HUES64 (cell line): ENCODE results near the gene CNGA2. TPM values are rescaled to one million over a fixed set of nuclear protein-coding genes. Genes with fewer than 3 reads are reported as not detected.
A peak's percentile ranks its signal among the peaks of the same experiment; 100 is the strongest.
"Not testable (repeated sequence)": the region's sequence is repeated elsewhere in the genome, so short reads cannot be mapped to it uniquely, and the experiment has no call there.

Experiments used
- H3K27ac ChIP-seq: 2 replicates; pipeline ENCODE4 v1.7.0; 2013; ENCODE audit warnings: low read depth, low read length, inconsistent platforms
- H3K27me3 ChIP-seq: 2 replicates; pipeline ENCODE4 v1.6.1; 2013; ENCODE audit warnings: mild to moderate bottlenecking, low read length; ENCODE audit not compliant: insufficient read depth
- H3K36me3 ChIP-seq: 2 replicates; pipeline ENCODE4 v1.6.1; 2013; ENCODE audit warnings: mild to moderate bottlenecking, low read length; ENCODE audit not compliant: insufficient read depth
- H3K4me1 ChIP-seq: 2 replicates; pipeline ENCODE4 v1.6.1; 2013; ENCODE audit warnings: mild to moderate bottlenecking, low read length, moderate library complexity; ENCODE audit not compliant: insufficient read depth
- H3K4me3 ChIP-seq: 2 replicates; pipeline ENCODE4 v1.5.1; 2013; ENCODE audit warnings: mild to moderate bottlenecking, low read length, moderate library complexity
- H3K9ac ChIP-seq: 2 replicates; pipeline ENCODE4 v1.6.1; 2013; ENCODE audit warnings: mild to moderate bottlenecking, low read depth, low read length
- H3K9me3 ChIP-seq: 2 replicates; pipeline ENCODE4 v1.6.1; 2013; ENCODE audit warnings: low read depth, low read length; ENCODE audit not compliant: insufficient read depth
- WGBS: fragments of 150-250, 120-280 bp; methylation state at CpG from one replicate; pipeline ENCODE4 v1.1.7; 2013; ENCODE audit warnings: missing lambda C conversion rate; 5-methylcytosine and 5-hydroxymethylcytosine counted together
- polyA plus RNA-seq, 2 experiments: library from polyadenylated mRNA; stranded (reverse); fragments of 50-300 nt; gene quantifications; one replicate each; pipeline ENCODE4 v1.2.3, GENCODE V29; 2013

CNGA2 gene
- not detected for polyA plus RNA-seq (2013, experiment 1 of 2)
- polyA plus RNA-seq (2013, experiment 2 of 2): not detected

DNA sequence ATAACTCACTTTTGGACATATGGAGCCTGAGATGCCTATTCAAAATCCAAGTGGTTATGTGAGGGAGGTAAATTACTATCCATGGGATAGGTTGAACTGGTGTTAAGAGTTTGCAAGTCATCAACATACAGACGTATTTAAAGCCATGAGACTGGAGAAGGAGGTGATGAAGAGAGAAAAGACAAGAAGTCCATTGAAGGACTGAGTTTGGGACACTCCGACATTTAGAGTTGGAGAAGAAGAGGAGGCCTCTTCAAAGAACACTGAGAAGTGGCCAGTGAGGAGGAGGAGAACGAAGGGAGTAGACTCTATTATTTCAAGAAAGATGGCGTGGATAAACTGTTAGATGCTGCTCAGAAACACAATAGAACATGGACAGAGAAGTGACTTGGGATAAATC, at the start of gene CNGA2:
CNGA2 (plus strand) TSS at position 301 of the 400 bp plus-strand sequence. CDS start 3,738 bp downstream, outside the sequence.
- 91% methylated on average over 4 of the region's 4 CpGs for WGBS
- H3K27ac ChIP-seq: no peak within 1 kb of the TSS
- no peaks in the 10 kb centered on the region for H3K4me1 ChIP-seq
- no peaks in the 10 kb centered on the region for H3K36me3 ChIP-seq
- H3K9ac ChIP-seq: no peak within 1 kb of the TSS
- H3K9me3 ChIP-seq: no peaks in the 10 kb centered on the region
- no peaks in the 10 kb centered on the region for H3K27me3 ChIP-seq
- no peak within 1 kb of the TSS for H3K4me3 ChIP-seq

DNA sequence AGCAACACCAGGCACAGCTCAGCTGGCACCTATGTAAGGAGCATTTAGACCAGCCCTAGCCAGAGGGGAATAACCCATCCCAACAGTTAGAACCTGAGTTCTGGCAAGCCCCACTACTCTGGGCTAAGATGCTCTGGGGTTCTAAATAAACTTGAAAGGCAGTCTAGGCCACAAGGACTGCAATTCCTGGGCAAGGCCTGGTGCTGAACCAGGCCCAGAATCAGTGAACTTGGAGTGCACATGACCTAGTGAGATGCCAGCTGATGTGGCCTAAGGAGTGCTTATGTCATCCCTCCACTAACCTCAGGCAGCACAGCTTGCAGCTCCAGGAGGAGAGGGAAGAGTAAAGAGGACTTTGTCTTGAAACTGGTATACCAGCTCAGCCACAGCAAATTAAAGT, 46.9 kb upstream of the CNGA2 start:
- no peak overlapping the region for H3K9ac ChIP-seq

DNA sequence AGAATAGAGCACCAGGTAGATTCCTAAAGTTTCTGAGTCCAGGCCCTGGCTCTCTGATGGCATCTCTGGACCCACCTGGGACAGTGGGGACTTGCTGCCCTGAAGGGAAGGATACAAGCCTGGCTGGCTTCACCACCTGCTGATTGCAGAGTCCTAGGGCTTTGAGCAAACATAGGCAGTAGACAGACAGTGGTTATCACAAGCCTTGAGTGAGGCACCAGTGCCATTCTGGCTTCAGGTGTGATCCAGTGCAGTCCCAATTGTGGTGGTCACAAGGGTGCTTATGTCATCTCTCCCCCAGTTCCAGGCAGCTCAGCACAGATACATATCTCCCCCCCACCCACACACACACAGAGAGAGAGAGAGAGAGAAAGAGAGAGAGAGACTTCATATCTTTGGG, 45.9 kb upstream of the CNGA2 start:
- H3K27me3 ChIP-seq: peaks cover 5% of the 10 kb centered on the region; the same call in 1 of the 2 replicates
- no peaks in the 10 kb centered on the region for H3K36me3 ChIP-seq
- no peak overlapping the region for H3K9ac ChIP-seq
- H3K27ac ChIP-seq: no peak overlapping the region
- H3K4me3 ChIP-seq: no peak overlapping the region
- H3K9me3 ChIP-seq: no peaks in the 10 kb centered on the region
- no peaks in the 10 kb centered on the region for H3K4me1 ChIP-seq

More for the DNA sequence above, 46.9 kb upstream of the CNGA2 start:
- H3K27me3 ChIP-seq: no peaks in the 10 kb centered on the region; the same call in 1 of the 2 replicates
- no peaks in the 10 kb centered on the region for H3K36me3 ChIP-seq
- no peaks in the 10 kb centered on the region for H3K9me3 ChIP-seq
- no peaks in the 10 kb centered on the region for H3K4me1 ChIP-seq
- H3K4me3 ChIP-seq: no peak overlapping the region
- no peak overlapping the region for H3K27ac ChIP-seq

DNA sequence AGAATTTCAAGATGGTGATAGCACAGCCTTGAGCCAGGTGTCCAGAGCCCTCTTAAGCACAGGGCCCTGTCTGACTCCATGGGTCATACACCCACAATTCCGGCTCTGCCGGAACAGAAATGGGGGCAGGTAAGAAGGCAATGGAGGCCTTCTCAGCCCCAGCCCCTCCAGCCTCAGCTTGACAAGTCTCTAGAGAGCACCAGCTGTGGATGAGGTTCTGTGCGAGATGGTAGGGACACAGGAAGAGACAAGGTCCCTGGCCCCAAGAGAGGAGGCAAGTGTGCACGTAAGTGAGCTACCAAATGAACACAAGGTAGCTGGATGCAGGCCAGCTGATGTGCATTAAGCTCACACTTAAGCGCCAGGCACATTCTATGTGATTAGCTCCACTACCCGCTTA, 41.7 kb upstream of the CNGA2 start:
- H3K27me3 ChIP-seq: peaks cover 25% of the 10 kb centered on the region
- H3K4me1 ChIP-seq: no peaks in the 10 kb centered on the region
- no peaks in the 10 kb centered on the region for H3K9me3 ChIP-seq
- H3K27ac ChIP-seq: no peak overlapping the region
- no peak overlapping the region for H3K4me3 ChIP-seq
- no peaks in the 10 kb centered on the region for H3K36me3 ChIP-seq
- WGBS: 93% methylated on average over 6 of the region's 6 CpGs
- no peak overlapping the region for H3K9ac ChIP-seq

GRCh38 chrX:151694121-151694520, 40.4 kb upstream of the CNGA2 start:
- Histone ChIP-seq H3K27me3 (peaks cover 25% of the 10 kb centered on the region), H3K4me3 (peak overlapping the region; percentile 57), H3K36me3 (no peaks in the 10 kb centered on the region), H3K9me3 (no peaks in the 10 kb centered on the region), H3K9ac (no peak overlapping the region), H3K4me1 (no peaks in the 10 kb centered on the region), H3K27ac (no peak overlapping the region)
- WGBS: 73% methylated on average over 9 of the region's 12 CpGs

- WGBS: 1% methylated on average over 90 of the region's 100 CpGs
- Histone ChIP-seq H3K9ac (no peak within 1 kb of the TSS), H3K9me3 (no peaks in the 10 kb centered on the region), H3K4me3 (peak within 1 kb of the TSS; percentile 57), H3K27ac (no peak within 1 kb of the TSS), H3K4me1 (no peaks in the 10 kb centered on the region), H3K36me3 (no peaks in the 10 kb centered on the region), H3K27me3 (peaks cover 25% of the 10 kb centered on the region)
These were observed 39.6 kb upstream of the CNGA2 start, which contains the start of gene PRRG3 for GRCh38 chrX:151694661-151695582. Gene PRRG3 (plus strand): TSS chrX:151695458. CDS start chrX:151698815, 3,357 bp downstream.

DNA sequence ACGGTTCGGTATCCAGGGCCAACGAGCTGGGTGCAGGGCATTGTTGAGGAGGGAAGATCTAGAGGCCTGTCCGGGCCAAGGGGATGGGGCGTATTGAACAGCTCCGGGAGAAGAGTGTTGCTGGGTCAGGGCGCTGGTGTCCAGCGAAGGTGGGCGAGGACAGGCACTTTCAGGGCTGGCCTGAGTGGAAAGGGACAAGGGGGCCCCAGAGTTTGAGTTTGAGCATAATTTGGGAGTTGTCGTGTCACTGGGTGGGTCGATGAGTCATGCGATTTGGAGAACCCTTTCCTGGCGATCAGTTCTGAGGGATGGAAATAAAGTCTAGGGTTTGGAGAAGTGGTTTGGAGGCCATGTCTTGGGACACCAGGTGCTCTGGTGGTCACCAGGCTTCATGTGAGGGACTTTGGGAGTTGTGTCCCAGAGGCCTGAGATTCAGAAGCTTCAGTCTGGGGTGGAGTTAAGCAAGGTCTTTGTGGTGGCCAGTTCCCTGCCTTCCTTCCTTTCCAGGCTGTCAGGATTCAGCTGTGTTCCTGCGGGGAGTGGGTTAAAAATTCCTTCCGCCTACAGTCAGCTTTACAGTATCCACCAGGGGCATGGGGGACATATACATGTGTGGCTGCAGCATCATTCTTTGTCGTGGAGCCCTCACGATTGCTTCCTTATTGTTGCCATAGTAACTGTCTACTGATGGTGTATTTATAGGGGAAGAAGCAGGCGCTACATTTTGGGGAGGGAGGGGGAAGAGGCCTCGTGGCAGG, 38.8 kb upstream of the CNGA2 start:
- no peaks in the 10 kb centered on the region for H3K36me3 ChIP-seq
- peaks cover 25% of the 10 kb centered on the region for H3K27me3 ChIP-seq
- no peak overlapping the region for H3K9ac ChIP-seq
- peak overlapping the region; percentile 57 for H3K4me3 ChIP-seq
- H3K9me3 ChIP-seq: no peaks in the 10 kb centered on the region
- H3K27ac ChIP-seq: no peak overlapping the region
- WGBS: 28% methylated on average over 17 of the region's 19 CpGs
- no peaks in the 10 kb centered on the region for H3K4me1 ChIP-seq

GRCh38 chrX:151697082-151697481, 37.5 kb upstream of the CNGA2 start:
- not testable (repeated sequence) for H3K27ac ChIP-seq, H3K36me3 ChIP-seq, H3K4me1 ChIP-seq, H3K9me3 ChIP-seq, H3K4me3 ChIP-seq, H3K9ac ChIP-seq
- WGBS: over 99% methylated on average over 6 of the region's 8 CpGs
- peaks cover 25% of the 10 kb centered on the region for H3K27me3 ChIP-seq

GRCh38 chrX:151697522-151697921, 37.0 kb upstream of the CNGA2 start:
- Histone ChIP-seq H3K27me3 (peaks cover 25% of the 10 kb centered on the region), H3K27ac (no peak overlapping the region), H3K36me3 (no peaks in the 10 kb centered on the region), H3K9ac (no peak overlapping the region), H3K9me3 (no peaks in the 10 kb centered on the region), H3K4me3 (no peak overlapping the region), H3K4me1 (no peaks in the 10 kb centered on the region)
- WGBS: 84% methylated on average over 4 of the region's 4 CpGs

GRCh38 chrX:151698485-151698884, 36.1 kb upstream of the CNGA2 start:
- no peak overlapping the region for H3K9ac ChIP-seq
- 93% methylated on average over 6 of the region's 6 CpGs for WGBS
- H3K27ac ChIP-seq: no peak overlapping the region
- peaks cover 22% of the 10 kb centered on the region for H3K27me3 ChIP-seq
- H3K9me3 ChIP-seq: no peaks in the 10 kb centered on the region
- H3K4me1 ChIP-seq: no peaks in the 10 kb centered on the region
- no peak overlapping the region for H3K4me3 ChIP-seq
- no peaks in the 10 kb centered on the region for H3K36me3 ChIP-seq

DNA sequence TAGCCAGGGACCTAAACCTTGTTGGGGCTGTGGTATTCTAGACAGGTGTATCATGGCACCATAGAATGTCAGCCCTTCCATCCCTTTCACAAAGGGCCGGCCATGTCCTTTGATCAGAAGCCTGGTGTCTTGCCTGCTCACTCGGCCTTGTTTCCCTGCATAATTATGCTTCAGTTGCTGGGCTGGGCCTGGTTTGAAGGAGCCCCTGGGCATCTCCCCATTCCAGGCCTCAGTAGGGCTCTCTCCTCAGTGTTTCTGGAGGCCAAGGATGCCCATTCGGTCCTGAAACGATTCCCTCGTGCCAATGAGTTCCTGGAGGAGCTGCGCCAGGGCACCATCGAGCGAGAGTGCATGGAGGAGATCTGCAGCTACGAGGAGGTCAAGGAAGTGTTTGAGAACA, 34.8 kb upstream of the CNGA2 start:
- H3K27me3 ChIP-seq: peaks cover 13% of the 10 kb centered on the region; the same call in 1 of the 2 replicates
- WGBS: 95% methylated on average over 9 of the region's 9 CpGs

More for the DNA sequence above, 34.8 kb upstream of the CNGA2 start:
- no peak overlapping the region for H3K27ac ChIP-seq
- H3K4me3 ChIP-seq: no peak overlapping the region
- no peaks in the 10 kb centered on the region for H3K9me3 ChIP-seq
- H3K36me3 ChIP-seq: no peaks in the 10 kb centered on the region
- H3K4me1 ChIP-seq: no peaks in the 10 kb centered on the region
- H3K9ac ChIP-seq: no peak overlapping the region
